NAMALWA (cell line): ENCODE measurements around the gene CALHM4.

Source experiments
- DNase-seq: peaks from one replicate; pipeline ENCODE4 v3.0.0-alpha.2; 2015; ENCODE audit warnings: low spot score

The CALHM4 gene

GRCh38 chr6:116553451-116553850, at the start of gene CALHM4:
CALHM4 (plus strand) TSS chr6:116553751; CDS start chr6:116553794, 43 bp downstream.
- DNase-seq: no peak

GRCh38 chr6:116507324-116507723, 46.2 kb upstream of the CALHM4 start:
- no peak for DNase-seq

GRCh38 chr6:116508527-116508926, 45.0 kb upstream of the CALHM4 start:
- no peak for DNase-seq

- no peak for DNase-seq
These were observed 42.0 kb upstream of the CALHM4 start, which contains the start of gene CALHM5 for GRCh38 chr6:116511424-116512110. CALHM5 (plus strand) TSS chr6:116511639; CDS start chr6:116511697, 58 bp downstream.

GRCh38 chr6:116512111-116512559, 41.4 kb upstream of the CALHM4 start:
- no peak for DNase-seq

GRCh38 chr6:116512734-116513133, 40.8 kb upstream of the CALHM4 start:
- no peak for DNase-seq

- no peak for DNase-seq
These were observed 40.2 kb upstream of the CALHM4 start for GRCh38 chr6:116513224-116513875.

- no peak for DNase-seq
These were observed 39.4 kb upstream of the CALHM4 start for GRCh38 chr6:116514111-116514510.

GRCh38 chr6:116515141-116515540, 38.4 kb upstream of the CALHM4 start:
- no peak for DNase-seq

- DNase-seq: no peak
These were observed 34.8 kb upstream of the CALHM4 start for GRCh38 chr6:116518621-116519368.

GRCh38 chr6:116522896-116523295, 30.7 kb upstream of the CALHM4 start:
- no peak for DNase-seq

- DNase-seq: no peak
These were observed 29.3 kb upstream of the CALHM4 start for GRCh38 chr6:116524236-116524635.

GRCh38 chr6:116528133-116528532, 25.4 kb upstream of the CALHM4 start:
- peak; percentile 14 for DNase-seq

- DNase-seq: no peak
These were observed 24.8 kb upstream of the CALHM4 start for GRCh38 chr6:116528780-116529179.

- DNase-seq: no peak
These were observed 23.9 kb upstream of the CALHM4 start for GRCh38 chr6:116529466-116530290.

- DNase-seq: no peak
These were observed 23.1 kb upstream of the CALHM4 start for GRCh38 chr6:116530436-116530835.

- peak; percentile 84 for DNase-seq
These were observed 21.6 kb upstream of the CALHM4 start for GRCh38 chr6:116531675-116532570.

GRCh38 chr6:116533233-116533957, 20.2 kb upstream of the CALHM4 start:
- no peak for DNase-seq

GRCh38 chr6:116535109-116535508, 18.4 kb upstream of the CALHM4 start:
- no peak for DNase-seq

- peak; percentile 82 for DNase-seq
These were observed 17.3 kb upstream of the CALHM4 start for GRCh38 chr6:116536216-116536621.
